B cell (primary cell): Measurements from ENCODE around the gene ALG1L2. TPM values are rescaled to one million over a fixed set of nuclear protein-coding genes. Genes with fewer than 3 reads are reported as not detected.
"Not testable (repeated sequence)": the region's sequence is repeated elsewhere in the genome, so short reads cannot be mapped to it uniquely, and the experiment has no call there.

ENCODE experiments used
- ATAC-seq: fragments of 200-7000 bp; cut with Tn5 transposase; one replicate; pipeline ENCODE4 v1.10.0; 2021; ENCODE audit warnings: low read depth, mild to moderate bottlenecking, moderate number of reproducible peaks, moderate library complexity
- CTCF ChIA-PET: fragments of 350-600 bp; sonication (Branson Sonifier 250); formaldehyde crosslinking; loops from one replicate; lab custom pipeline; 2021; ENCODE audit warnings: antibody characterized with exemption, inconsistent platforms; lab: Charles Lee
- POLR2A ChIA-PET: fragments of 350-600 bp; sonication (Branson Sonifier 250); formaldehyde crosslinking; loops from one replicate; lab custom pipeline; 2021; ENCODE audit warnings: antibody characterized with exemption; lab: Charles Lee
- DNase-seq: peaks from one replicate; pipeline ENCODE4 v3.0.0; 2013
- H2AFZ ChIP-seq: 2 replicates; pipeline ENCODE4 v1.6.1; 2012; ENCODE audit warnings: mild to moderate bottlenecking, low read depth, low read length; ENCODE audit not compliant: insufficient read depth, poor library complexity, severe bottlenecking
- H3K27ac ChIP-seq, 2 donors: 1 replicate in 1 of 2; 2 replicates in 1 of 2; pipeline ENCODE4 v1.5.1; 2012 to 2013; ENCODE audit warnings: low read length in 2 of 2, mild to moderate bottlenecking in 2 of 2, moderate library complexity in 1 of 2
- H3K27me3 ChIP-seq, 4 experiments: fragments of 200-600 bp in 1 of 4; sonication (generic) in 1 of 4; replicated peaks in 1 of 4; 1 replicate in 2 of 4; 2 replicates in 2 of 4; pipeline versions ENCODE4 v1.6.1 to v1.7.0; 2013 to 2016; ENCODE audit warnings: low read length in 3 of 4, mild to moderate bottlenecking in 2 of 4, mixed read lengths in 1 of 4, moderate library complexity in 1 of 4; ENCODE audit not compliant: insufficient read depth in 4 of 4, control insufficient read depth in 3 of 4; ENCODE audit errors: control extremely low read depth in 1 of 4
- H3K36me3 ChIP-seq, 2 experiments: replicated peaks in 1 of 2; 1 replicate in 1 of 2; 2 replicates in 1 of 2; pipeline versions ENCODE4 v1.6.1 to v1.7.1; 2013; ENCODE audit warnings: low read length in 1 of 2; ENCODE audit not compliant: insufficient read depth in 2 of 2, control insufficient read depth in 1 of 2; ENCODE audit errors: control extremely low read depth in 1 of 2, extremely low read depth in 1 of 2
- H3K4me1 ChIP-seq, 2 donors: fragments of 200-600 bp in 1 of 2; sonication (generic) in 1 of 2; 1 replicate in 1 of 2; 2 replicates in 1 of 2; pipeline versions ENCODE4 v1.5.1 to v1.6.1; 2013 to 2017; ENCODE audit warnings: low read length in 2 of 2; ENCODE audit not compliant: control insufficient read depth in 2 of 2, insufficient read depth in 2 of 2
- H3K4me2 ChIP-seq: replicated peaks from 2 replicates; pipeline ENCODE3; 2012; ENCODE audit warnings: mild to moderate bottlenecking, low read depth, low read length; ENCODE audit not compliant: poor library complexity, severe bottlenecking
- H3K4me3 ChIP-seq, 5 experiments: fragments of 200-600 bp in 1 of 5; sonication (generic) in 1 of 5; 1 replicate in 3 of 5; 2 replicates in 2 of 5; pipeline versions ENCODE4 v1.5.1 to v1.7.0; 2011 to 2016; ENCODE audit warnings: low read length in 4 of 5, mild to moderate bottlenecking in 4 of 5, low read depth in 2 of 5, control low read depth in 1 of 5, moderate library complexity in 1 of 5; ENCODE audit not compliant: insufficient read depth in 1 of 5; ENCODE audit errors: control extremely low read depth in 1 of 5, extremely low read depth in 1 of 5
- H3K79me2 ChIP-seq: fragments of 200-600 bp; sonication (generic); one replicate; pipeline ENCODE4 v1.6.0; 2016; ENCODE audit warnings: low read length; ENCODE audit not compliant: control insufficient read depth, insufficient read depth
- H3K9ac ChIP-seq: fragments of 200-600 bp; sonication (generic); 2 replicates; pipeline ENCODE4 v1.6.1; 2017; ENCODE audit warnings: mild to moderate bottlenecking, low read length, moderate library complexity
- H3K9me3 ChIP-seq, 3 donors: one replicate each; pipeline versions ENCODE4 v1.6.1 to v1.7.1; 2013; ENCODE audit warnings: low read length in 2 of 3; ENCODE audit not compliant: control insufficient read depth in 2 of 3, insufficient read depth in 1 of 3; ENCODE audit errors: control extremely low read depth in 1 of 3
- H4K20me1 ChIP-seq: 2 replicates; pipeline ENCODE4 v1.6.0; 2012; ENCODE audit warnings: mild to moderate bottlenecking, low read length; ENCODE audit not compliant: insufficient read depth, control insufficient read depth, poor library complexity, severe bottlenecking
- H3K27ac Mint-ChIP-seq: one replicate; pipeline ENCODE4 v1.8.0; 2021; ENCODE audit warnings: mixed read lengths
- H3K27me3 Mint-ChIP-seq: one replicate; pipeline ENCODE4 v1.8.0; 2021; ENCODE audit warnings: mixed read lengths
- H3K4me1 Mint-ChIP-seq: one replicate; pipeline ENCODE4 v1.8.0; 2021; ENCODE audit warnings: mixed read lengths
- H3K4me3 Mint-ChIP-seq: one replicate; pipeline ENCODE4 v1.8.0; 2021; ENCODE audit warnings: mixed read lengths
- H3K9me3 Mint-ChIP-seq: one replicate; pipeline ENCODE4 v1.8.0; 2022; ENCODE audit warnings: mixed read lengths; ENCODE audit not compliant: insufficient read depth
- CTCF ChIP-seq: fragments of 200-600 bp; IDR thresholded peaks from one replicate; pipeline ENCODE4 v1.8.0; 2022; ENCODE audit warnings: antibody characterized with exemption, mild to moderate bottlenecking
- EZH2 ChIP-seq: IDR thresholded peaks from 2 replicates; pipeline ENCODE4 v1.6.1; 2012; ENCODE audit warnings: borderline replicate concordance, low read depth, mild to moderate bottlenecking, moderate library complexity, low read length; ENCODE audit not compliant: insufficient read depth, poor library complexity, severe bottlenecking
- WGBS: methylation state at CpG from one replicate; pipeline ENCODE4 v1.1.5; 2013; ENCODE audit warnings: missing lambda C conversion rate; ENCODE audit not compliant: insufficient coverage; 5-methylcytosine and 5-hydroxymethylcytosine counted together
- intact Hi-C: fragments of 100-400 bp; cut with micrococcal nuclease; formaldehyde crosslinking; loops from one replicate; pipeline ENCODE4 v1.10.0; 2022
- polyA plus RNA-seq: library from polyadenylated mRNA; depleted of rRNA; stranded (reverse); fragments of >200 nt; gene quantifications from 2 replicates; pipeline ENCODE4 v1.2.3, GENCODE V29; 2012
- total RNA-seq, 2 donors: library from RNA; stranded (reverse); fragments of 120-200 nt in 1 of 2; gene quantifications; 1 replicate in 1 of 2; 2 replicates in 1 of 2; pipeline versions ENCODE4 v1.2.3 to v1.2.4, GENCODE V29; 2013 to 2022

The ALG1L2 gene
- total and polyA plus RNA-seq, 2 donors (not counting 1 experiment from before 2014, with no cell fraction given): 8.8 TPM; not detected in 1

GRCh38 chr3:130073582-130073981 lies 8.0 kb upstream of the ALG1L2 start:
- Histone ChIP-seq H4K20me1 (no peaks in the 10 kb centered on the region), H3K4me3 (no peak overlapping the region), H2AFZ (no peak overlapping the region), H3K9ac (no peak overlapping the region), H3K4me1 (no peaks in the 10 kb centered on the region), H3K27ac (no peak overlapping the region), H3K9me3 (peaks cover 0 to 4% (median 0%) of the 10 kb centered on the region in 3 donors), H3K36me3 (no peaks in the 10 kb centered on the region), H3K79me2 (no peaks in the 10 kb centered on the region), H3K4me2 (no peak overlapping the region), H3K27me3 (no peaks in the 10 kb centered on the region)
- H3K27ac Mint-ChIP-seq: no peak overlapping the region
- CTCF ChIA-PET: no interaction called here
- intact Hi-C loops: no loop called here
- H3K9me3 Mint-ChIP-seq: no peaks in the 10 kb centered on the region
- H3K4me1 Mint-ChIP-seq: no peaks in the 10 kb centered on the region
- H3K27me3 Mint-ChIP-seq: peaks cover 10% of the 10 kb centered on the region
- 8% methylated on average over 3 of the region's 4 CpGs for WGBS
- TF ChIP-seq CTCF: no peak
- TF ChIP-seq EZH2: no peak
- POLR2A ChIA-PET: no interaction called here
- DNase-seq (no peak), ATAC-seq (no peak)
- no peak overlapping the region for H3K4me3 Mint-ChIP-seq

GRCh38 chr3:130077636-130078035 lies 4.0 kb upstream of the ALG1L2 start:
- ChIA-PET CTCF (no interaction called here), POLR2A (no interaction called here)
- WGBS: 97% methylated on average over 4 of the region's 7 CpGs
- peaks cover 0 to 5% (median 0%) of the 10 kb centered on the region in 4 experiments for H3K27me3 ChIP-seq
- H3K9ac ChIP-seq: no peak overlapping the region
- no peaks in the 10 kb centered on the region for H3K36me3 ChIP-seq
- peaks cover 0 to 4% (median 0%) of the 10 kb centered on the region in 3 donors for H3K9me3 ChIP-seq
- no peaks in the 10 kb centered on the region for H3K4me1 ChIP-seq
- H2AFZ ChIP-seq: no peak overlapping the region
- H3K27ac ChIP-seq: no peak overlapping the region
- no peak for TF ChIP-seq CTCF
- no peak for TF ChIP-seq EZH2
- no peaks in the 10 kb centered on the region for H4K20me1 ChIP-seq
- Mint-ChIP-seq H3K9me3 (no peaks in the 10 kb centered on the region), H3K27ac (no peak overlapping the region), H3K4me3 (no peak overlapping the region), H3K27me3 (peaks cover 16% of the 10 kb centered on the region), H3K4me1 (no peaks in the 10 kb centered on the region)
- intact Hi-C loops: no loop called here
- H3K4me2 ChIP-seq: no peak overlapping the region
- H3K79me2 ChIP-seq: no peaks in the 10 kb centered on the region
- no peak overlapping the region for H3K4me3 ChIP-seq
- DNase-seq (no peak), ATAC-seq (no peak)

DNA sequence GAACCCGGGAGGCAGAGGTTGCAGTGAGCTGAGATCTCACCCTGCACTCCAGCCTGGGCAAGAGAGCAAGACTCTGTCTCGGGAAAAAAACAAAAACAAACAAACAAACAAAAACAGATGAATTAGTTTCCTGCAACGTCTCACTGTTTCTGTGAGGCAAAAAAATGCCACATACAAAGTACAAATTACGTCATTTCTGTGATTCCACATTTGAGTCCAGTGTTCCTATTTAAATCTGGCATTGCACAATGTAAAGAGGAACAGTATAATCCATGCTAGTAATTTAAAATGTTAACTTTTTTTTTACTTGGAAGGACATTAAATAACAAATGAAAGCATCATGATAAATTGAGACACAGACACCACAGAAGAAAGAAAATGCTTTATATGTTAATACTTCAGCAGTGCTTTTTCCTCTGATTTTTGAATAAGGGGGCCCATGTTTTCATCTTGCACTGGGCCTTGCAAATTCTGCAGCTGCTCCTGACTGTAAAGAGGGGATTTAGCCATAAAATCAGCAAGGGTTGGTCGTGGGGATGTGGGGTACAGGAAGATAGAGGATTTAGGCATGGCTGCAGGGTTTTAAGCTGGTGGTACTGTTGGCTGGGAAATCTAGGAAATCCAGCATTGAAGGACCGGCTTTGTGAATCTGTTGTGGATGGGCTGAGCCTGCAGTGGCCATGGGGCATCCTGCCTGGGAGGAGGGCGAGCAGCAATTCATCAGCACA lies 1.9 kb downstream of the ALG1L2 start:
- H3K4me1 Mint-ChIP-seq, H3K27me3 ChIP-seq, H4K20me1 ChIP-seq, intact Hi-C loops, H2AFZ ChIP-seq, H3K4me3 Mint-ChIP-seq, H3K4me1 ChIP-seq, POLR2A ChIA-PET, DNase-seq, H3K4me3 ChIP-seq, ATAC-seq, CTCF ChIA-PET, H3K9me3 ChIP-seq, H3K9me3 Mint-ChIP-seq, H3K9ac ChIP-seq, H3K79me2 ChIP-seq, H3K4me2 ChIP-seq, H3K36me3 ChIP-seq, H3K27ac ChIP-seq, H3K27ac Mint-ChIP-seq: not testable (repeated sequence)
- H3K27me3 Mint-ChIP-seq: peaks cover 15% of the 10 kb centered on the region
- 92% methylated on average over 5 of the region's 7 CpGs for WGBS
